CD4-positive, alpha-beta T cell treated with Interleukin-6 for 4 hours (primary cell): ENCODE measurements around the gene CAMSAP1.

Source experiments
- DNase-seq: peaks from one replicate; pipeline ENCODE4 v3.0.0-alpha.2; 2020; ENCODE audit warnings: mixed read lengths

The CAMSAP1 gene

GRCh38 chr9:135827301-135827700 is 80.0 kb downstream of the CAMSAP1 start:
- DNase-seq, result no peak

DNA sequence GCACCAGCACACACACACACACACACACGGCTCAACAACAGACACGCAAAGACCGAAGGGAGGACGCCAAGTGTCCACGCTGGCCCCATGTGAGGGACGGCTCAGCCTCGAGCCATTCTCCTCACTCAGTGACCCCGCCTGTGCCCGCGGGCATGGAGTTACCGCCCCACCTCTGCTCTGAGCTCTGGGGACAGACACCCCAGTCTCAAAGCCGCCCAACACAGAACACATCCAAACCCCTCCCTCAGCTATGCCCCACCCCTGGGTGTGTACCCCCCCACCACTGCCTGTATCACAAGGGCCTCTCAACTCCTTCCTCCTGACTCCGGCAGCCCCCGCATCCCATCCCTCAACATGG is 81.2 kb downstream of the CAMSAP1 start:
- no peak for DNase-seq

GRCh38 chr9:135825435-135826187 is 81.7 kb downstream of the CAMSAP1 start:
- DNase-seq, result no peak

DNA sequence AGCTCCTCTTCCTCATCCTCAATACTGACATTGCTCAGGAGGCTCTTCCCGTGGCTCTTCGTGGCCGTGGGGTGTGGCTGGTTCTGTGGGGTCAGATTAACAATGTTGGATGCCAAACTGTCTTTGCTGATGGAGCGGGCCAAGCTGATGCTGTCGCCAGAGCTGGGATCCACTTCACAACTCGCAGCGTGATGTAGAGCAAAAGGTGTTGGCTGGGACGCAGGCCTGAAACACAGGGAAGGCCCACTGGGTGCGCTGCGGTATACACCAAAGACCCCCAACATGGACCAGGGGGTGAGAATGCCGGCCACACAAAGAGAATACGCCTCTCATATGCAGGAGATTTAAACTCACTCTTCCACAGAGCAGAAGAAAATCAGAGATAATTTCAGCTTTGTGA is 84.3 kb downstream of the CAMSAP1 start:
- no peak for DNase-seq

DNA sequence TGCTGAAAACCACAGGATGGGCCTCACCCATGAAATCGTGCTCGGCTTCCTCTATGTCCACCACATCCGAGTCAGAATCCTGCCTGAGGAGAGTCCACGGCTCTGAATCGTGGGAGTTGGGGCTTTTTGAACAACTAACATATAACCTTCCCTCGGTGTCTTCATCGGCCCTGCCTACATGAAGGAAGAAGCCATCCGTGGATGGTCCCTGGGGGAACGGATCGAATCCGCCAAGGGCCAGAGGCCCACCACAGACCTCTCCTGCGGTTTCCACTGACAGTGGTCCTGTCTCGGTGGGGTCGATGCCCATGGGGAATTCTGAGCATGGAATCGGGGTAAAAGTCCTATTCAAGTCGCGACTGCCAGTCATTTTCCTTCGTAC is 85.0 kb downstream of the CAMSAP1 start:
- DNase-seq, result no peak

DNA sequence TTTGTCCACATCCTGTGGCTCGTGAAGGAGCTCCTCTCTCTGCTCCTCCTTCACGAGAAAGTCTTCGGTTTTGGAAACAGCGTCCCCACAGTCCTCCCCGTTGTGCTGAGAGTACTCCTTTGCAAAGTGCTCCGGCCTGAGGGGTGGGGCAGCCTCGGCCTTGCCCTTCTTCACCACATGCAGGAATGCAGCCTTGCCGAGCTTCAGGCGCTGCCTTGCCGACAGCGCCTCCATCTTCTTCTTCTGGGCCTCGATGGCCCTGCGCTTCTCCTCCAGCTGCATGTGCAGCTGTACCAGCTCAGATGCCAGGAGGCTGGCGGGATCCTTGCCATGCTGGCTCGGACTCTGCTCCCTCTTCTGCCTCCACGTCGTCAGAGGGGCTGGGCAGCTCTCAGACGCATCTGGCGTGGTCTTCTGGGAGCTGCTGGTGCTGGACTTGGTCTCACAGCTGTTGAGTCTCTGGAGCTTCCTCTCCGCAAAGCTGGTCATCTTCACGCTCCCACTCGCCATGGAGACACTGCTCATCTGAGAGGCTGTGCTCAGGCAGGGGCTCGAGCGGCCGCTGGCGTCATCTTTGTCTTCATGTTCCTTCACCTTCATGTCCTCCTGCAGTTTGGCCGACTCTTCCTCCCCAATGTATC is 85.5 kb downstream of the CAMSAP1 start:
- no peak for DNase-seq

- no peak for DNase-seq
Observed at GRCh38 chr9:135821116-135821515, 86.2 kb downstream of the CAMSAP1 start.

- DNase-seq, result no peak
Observed at GRCh38 chr9:135820661-135821060, 86.7 kb downstream of the CAMSAP1 start.

- no peak for DNase-seq
Observed at GRCh38 chr9:135819905-135820304, 87.4 kb downstream of the CAMSAP1 start.

DNA sequence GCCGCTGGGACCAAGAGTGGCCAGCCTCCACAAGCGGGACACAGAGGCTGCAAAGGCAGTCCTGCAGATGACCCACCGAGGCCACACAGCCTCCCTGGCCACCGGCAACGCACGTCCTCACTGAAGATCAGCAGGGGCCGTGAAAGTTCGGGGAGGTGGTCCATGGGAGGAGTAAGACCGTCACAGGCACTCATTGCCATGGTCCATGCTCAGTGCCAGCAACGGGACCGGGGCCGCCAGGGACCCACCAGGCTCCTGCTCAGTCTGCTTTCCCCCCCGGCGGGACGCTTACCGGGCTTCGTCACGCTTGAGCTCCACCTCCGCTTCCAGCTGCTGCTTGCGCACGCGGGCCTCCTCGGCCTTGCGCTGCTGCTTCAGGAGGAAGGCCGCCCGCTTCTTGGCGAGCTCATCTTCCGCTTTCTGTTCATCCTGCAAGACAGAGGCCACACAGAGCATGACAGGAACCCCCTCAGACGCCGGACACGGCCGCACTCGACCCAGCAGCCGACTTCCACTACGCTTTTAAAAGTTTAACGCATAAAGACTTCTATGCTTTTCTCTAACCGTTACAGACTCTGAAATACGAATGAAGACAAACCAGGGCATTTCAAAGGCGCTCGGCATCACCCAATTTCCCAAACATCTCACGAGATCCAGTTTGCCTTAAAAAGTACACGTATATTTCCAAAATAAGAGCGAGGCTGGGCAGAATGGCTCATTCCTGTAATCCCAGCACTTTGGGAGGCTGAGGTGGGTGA is 88.4 kb downstream of the CAMSAP1 start:
- no peak for DNase-seq

- DNase-seq, result no peak
Observed at GRCh38 chr9:135817951-135818717, 89.2 kb downstream of the CAMSAP1 start.

DNA sequence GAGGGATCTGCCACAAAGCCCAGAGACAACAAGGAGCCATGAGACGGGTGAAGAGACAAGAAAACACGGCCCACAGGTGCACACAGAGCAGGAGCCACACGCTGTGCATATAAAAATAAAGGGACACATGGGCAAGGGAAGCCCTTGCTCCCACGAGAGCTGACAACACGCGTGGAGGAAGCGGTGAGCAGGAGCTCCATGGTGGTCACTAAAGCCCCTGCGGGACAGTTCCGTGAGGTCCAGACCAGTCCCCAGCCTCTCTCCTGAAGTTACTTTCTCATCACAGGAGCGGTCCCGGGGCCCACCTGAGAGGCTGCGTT is 90.7 kb downstream of the CAMSAP1 start:
- DNase-seq, result no peak

GRCh38 chr9:135815830-135816650 is 91.3 kb downstream of the CAMSAP1 start:
- no peak for DNase-seq

GRCh38 chr9:135815413-135815812 is 91.9 kb downstream of the CAMSAP1 start:
- DNase-seq, result no peak

GRCh38 chr9:135814421-135815095 is 92.8 kb downstream of the CAMSAP1 start:
- DNase-seq, result no peak

- no peak for DNase-seq
Observed at GRCh38 chr9:135813671-135814290, 93.6 kb downstream of the CAMSAP1 start.

GRCh38 chr9:135812961-135813360 is 94.4 kb downstream of the CAMSAP1 start:
- no peak for DNase-seq

- no peak for DNase-seq
Observed at GRCh38 chr9:135811801-135812200, 95.5 kb downstream of the CAMSAP1 start.

- DNase-seq, result no peak
Observed at GRCh38 chr9:135810806-135811575, 96.4 kb downstream of the CAMSAP1 start.

- DNase-seq, result no peak
Observed at GRCh38 chr9:135809166-135809565, 98.2 kb downstream of the CAMSAP1 start.
